ENCODE measurements around the gene INPP5D. TPM values are rescaled to one million over a fixed set of nuclear protein-coding genes. Genes with fewer than 3 reads are reported as not detected.

The INPP5D gene
- total RNA-seq, 1 experiment from 2014 or later = 12.7 TPM

DNA sequence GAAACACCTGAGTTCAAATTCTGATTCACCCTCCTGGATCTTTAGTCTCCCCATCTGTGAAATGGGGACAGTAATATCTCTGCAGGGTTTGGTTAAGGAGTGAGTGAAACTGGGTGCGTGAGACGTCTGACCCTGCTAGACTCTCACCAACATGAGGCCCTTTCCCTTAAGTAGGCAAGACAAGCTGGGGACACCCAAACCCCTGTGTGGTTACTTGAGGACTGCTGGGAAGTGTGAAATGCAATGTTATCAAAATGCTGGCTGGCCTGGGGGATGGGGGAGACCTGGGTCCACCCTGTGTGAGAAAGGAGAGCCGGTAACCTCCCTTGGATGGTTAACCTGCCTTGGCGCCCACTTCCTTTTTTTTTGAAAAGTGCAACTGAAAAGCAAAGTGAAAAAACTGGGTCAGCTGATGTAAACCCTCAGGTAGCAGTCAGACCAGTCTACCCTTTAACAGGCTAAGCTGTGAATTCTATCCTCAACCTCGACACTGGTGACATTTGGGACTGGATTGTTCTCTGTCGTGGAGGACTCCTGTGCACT, 82.3 kb downstream of the INPP5D start:
- H4K8ac ChIP-seq (replicated peaks; ENCODE audit: insufficient read length, low read depth, low read length) = no peak overlapping the region
- H2BK120ac ChIP-seq (ENCODE audit: low read depth, low read length, poor library complexity, severe bottlenecking) = peak overlapping the region; percentile 10
- Mint-ChIP-seq H3K4me3 (no peak overlapping the region), H3K27me3 (ENCODE audit: low read depth) (no peaks in the 10 kb centered on the region), H3K9me3 (peaks cover 12 to 13% of the 10 kb centered on the region in 2 experiments), H3K27ac (peak overlapping the region in 1 of 3 experiments; percentile 95; a peak in 3 of 7 replicates), H3K36me3 (ENCODE audit: insufficient read depth in 1 of 3, low read depth in 3 of 3) (peaks cover 10 to 45% (median 21%) of the 10 kb centered on the region in 3 experiments), H3K4me1 (peaks cover 55 to 67% of the 10 kb centered on the region in 2 experiments)
- H2BK15ac ChIP-seq (ENCODE audit: low read depth, low read length) = no peak overlapping the region
- H2BK12ac ChIP-seq (ENCODE audit: insufficient read length, low read depth, low read length) = no peak overlapping the region
- no peak overlapping the region for H2AFZ ChIP-seq (ENCODE audit: low read length)
- H3K79me1 ChIP-seq (ENCODE audit: insufficient read depth, low read depth, low read length, poor library complexity, severe bottlenecking) = no peaks in the 10 kb centered on the region
- DNase-seq = no peak
- H4K91ac ChIP-seq (ENCODE audit: insufficient read length, low read depth, low read length) = no peak overlapping the region
- no peak overlapping the region for H2AK5ac ChIP-seq (ENCODE audit: insufficient read length, low read length)
- peak overlapping the region; percentile 7 for H3K18ac ChIP-seq (ENCODE audit: insufficient read length, low read depth, low read length)
- H2BK5ac ChIP-seq (ENCODE audit: insufficient read length, low read length) = no peak overlapping the region
- peaks cover 5% of the 10 kb centered on the region; the same call in 1 of the 2 replicates for H3K4me1 ChIP-seq (ENCODE audit: insufficient read depth, low read length)
- no peak overlapping the region for H3K4ac ChIP-seq (ENCODE audit: low read depth, low read length)
- no peak overlapping the region for H3T11ph ChIP-seq (ENCODE audit: low read length)
- H3K9me3 ChIP-seq (ENCODE audit: control insufficient read depth, low read depth, low read length) = no peaks in the 10 kb centered on the region
- H3K23ac ChIP-seq (ENCODE audit: insufficient read length, low read depth, low read length) = no peak overlapping the region
- H4K20me1 ChIP-seq (ENCODE audit: control insufficient read depth, insufficient read depth, insufficient read length) = no peaks in the 10 kb centered on the region
- H3K4me2 ChIP-seq (ENCODE audit: insufficient read depth, insufficient read length, low read length) = no peak overlapping the region
- H3K56ac ChIP-seq (ENCODE audit: insufficient read length, low read depth, low read length) = no peak overlapping the region
- no peak overlapping the region; the same call in 1 of the 2 replicates for H3K14ac ChIP-seq (ENCODE audit: insufficient read depth, low read length)
- H3K79me2 ChIP-seq (ENCODE audit: insufficient read depth, low read length) = no peaks in the 10 kb centered on the region; the same call in 1 of the 2 replicates
- TF ChIP-seq, protein P1, sequence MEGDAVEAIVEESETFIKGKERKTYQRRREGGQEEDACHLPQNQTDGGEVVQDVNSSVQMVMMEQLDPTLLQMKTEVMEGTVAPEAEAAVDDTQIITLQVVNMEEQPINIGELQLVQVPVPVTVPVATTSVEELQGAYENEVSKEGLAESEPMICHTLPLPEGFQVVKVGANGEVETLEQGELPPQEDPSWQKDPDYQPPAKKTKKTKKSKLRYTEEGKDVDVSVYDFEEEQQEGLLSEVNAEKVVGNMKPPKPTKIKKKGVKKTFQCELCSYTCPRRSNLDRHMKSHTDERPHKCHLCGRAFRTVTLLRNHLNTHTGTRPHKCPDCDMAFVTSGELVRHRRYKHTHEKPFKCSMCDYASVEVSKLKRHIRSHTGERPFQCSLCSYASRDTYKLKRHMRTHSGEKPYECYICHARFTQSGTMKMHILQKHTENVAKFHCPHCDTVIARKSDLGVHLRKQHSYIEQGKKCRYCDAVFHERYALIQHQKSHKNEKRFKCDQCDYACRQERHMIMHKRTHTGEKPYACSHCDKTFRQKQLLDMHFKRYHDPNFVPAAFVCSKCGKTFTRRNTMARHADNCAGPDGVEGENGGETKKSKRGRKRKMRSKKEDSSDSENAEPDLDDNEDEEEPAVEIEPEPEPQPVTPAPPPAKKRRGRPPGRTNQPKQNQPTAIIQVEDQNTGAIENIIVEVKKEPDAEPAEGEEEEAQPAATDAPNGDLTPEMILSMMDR (conservative IDR thresholded peaks at IDR 0.05) = no peak
- H2BK20ac ChIP-seq (ENCODE audit: low read depth, low read length, poor library complexity, severe bottlenecking) = no peak overlapping the region
- no peak overlapping the region for H3K27ac ChIP-seq (ENCODE audit: insufficient read length, low read depth, low read length)
- H3K27me3 ChIP-seq (ENCODE audit: insufficient read depth, low read length) = no peaks in the 10 kb centered on the region
- no peak overlapping the region for H4K5ac ChIP-seq (ENCODE audit: insufficient read length, low read depth, low read length)
- no CpG with 5 or more reads among the region's 6 CpGs for whole genome bisulfite sequencing (ENCODE audit: extremely low coverage, insufficient read length, low lambda C conversion rate)
- H3K23me2 ChIP-seq (ENCODE audit: insufficient read length, low read depth, low read length, poor library complexity, severe bottlenecking) = no peaks in the 10 kb centered on the region
- H3K9ac ChIP-seq (ENCODE audit: extremely low read depth, insufficient read length, low read length) = no peak overlapping the region
